NCI-H82 (cell line): ENCODE results near the gene PLXND1.

Experiments used
- DNase-seq: peaks from one replicate; lab custom pipeline; 2025; lab: John Stamatoyannopoulos, UW

Gene PLXND1

DNA sequence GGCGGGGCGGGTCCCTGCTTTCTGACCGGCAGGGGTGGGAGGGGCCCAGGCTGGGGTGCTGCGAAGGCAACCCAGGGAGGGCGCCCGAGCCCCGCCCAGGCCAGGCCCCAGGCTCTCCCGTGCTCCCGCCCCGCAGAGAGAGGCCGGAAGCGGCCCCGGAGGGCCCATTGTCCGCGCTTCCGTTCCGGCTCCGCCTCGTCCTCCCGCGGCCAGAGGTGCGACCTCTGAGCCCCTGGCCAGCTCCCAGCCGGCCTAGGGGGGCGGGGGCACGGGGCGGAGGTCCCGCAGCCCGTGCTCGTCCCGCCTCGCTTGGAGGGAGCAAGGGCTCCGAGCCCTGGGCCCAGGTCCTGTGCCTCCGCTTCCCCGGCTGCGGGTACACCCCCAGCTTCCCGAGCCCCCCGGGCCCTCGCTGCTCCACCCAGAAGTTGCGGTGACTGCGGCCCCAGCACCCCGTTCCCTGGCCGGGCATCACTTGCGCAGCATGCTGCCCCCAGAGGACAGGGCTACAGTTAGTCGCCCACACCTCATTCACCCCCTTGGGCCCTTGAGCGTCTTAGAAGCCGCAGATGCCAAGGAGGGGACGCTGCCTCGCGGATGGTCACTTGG lies 20.4 kb upstream of the PLXND1 start:
- peak; percentile 96 for DNase-seq

DNA sequence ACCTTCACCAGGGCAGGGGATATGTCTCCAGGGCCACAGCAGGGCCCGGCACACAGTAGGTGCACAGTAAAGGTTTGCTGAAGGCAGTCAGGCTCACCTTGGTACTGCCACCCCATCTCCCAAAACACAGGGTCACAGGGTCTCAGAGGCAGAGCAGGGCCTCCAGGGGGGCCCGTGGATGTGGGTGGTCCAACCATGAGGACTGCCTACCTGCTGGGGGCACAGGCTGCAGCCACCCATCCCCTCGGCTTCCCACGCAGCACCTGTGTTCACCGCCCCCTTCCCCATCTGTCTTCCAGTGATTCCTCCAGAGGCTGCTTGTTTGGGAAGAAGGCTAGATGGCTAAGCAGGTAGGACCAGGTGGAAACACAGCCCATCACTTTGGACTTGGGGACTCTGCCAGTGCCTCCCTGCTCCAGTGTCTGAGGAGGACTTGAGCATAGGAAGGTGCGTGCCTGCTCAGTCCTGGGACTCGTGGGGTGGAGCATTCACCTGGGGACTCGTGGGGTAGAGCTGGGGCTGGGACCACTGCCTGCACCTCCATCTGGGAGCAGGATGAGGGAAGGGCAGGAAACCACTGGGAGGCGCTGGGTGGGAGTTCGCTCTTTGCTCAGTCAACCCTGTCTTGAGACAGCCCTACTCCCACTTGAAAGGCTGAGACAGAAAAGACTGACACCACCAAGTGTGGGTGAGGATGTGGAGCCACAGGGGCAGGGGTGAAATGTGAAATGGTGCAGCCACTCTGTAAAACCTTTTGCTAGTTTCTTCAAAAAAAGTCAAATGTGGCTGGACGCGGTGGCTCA lies 18.8 kb upstream of the PLXND1 start:
- peak; percentile 79 for DNase-seq

DNA sequence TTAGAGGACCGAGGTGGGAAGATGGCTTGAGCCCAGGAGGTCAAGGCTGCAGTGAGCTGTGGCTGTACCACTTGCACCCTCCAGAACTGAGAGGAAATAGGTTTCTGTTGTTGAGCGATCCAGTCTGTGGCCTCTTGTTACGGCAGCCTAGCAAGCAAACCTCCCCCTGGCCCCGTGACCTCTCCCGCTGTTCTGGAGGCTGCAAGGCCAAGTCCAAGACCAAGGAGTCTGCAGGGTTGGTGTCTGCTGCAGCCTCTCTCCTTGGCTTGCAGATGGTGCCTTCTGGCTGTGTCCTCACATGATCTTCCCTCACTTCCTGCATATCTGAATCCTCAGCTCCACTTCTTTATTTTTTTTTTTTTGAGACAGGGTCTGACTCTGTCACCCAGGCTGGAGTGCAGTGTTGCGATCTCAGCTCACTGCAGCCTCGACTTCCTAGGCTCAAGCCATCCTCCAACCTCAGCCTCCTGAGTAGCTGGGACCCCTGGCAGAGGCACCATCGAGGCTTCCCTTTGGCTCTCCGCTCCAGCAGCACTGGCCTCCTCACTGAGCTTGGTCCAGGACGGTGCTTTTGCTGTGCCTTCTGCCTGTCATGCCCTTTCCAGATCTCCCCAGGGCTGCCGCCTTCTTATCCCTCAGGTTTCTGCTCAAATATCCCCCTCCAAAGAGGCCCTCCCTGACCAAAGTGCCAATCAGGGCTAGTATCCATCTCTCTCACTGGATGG lies 18.0 kb upstream of the PLXND1 start:
- DNase-seq = peak; percentile 32

DNA sequence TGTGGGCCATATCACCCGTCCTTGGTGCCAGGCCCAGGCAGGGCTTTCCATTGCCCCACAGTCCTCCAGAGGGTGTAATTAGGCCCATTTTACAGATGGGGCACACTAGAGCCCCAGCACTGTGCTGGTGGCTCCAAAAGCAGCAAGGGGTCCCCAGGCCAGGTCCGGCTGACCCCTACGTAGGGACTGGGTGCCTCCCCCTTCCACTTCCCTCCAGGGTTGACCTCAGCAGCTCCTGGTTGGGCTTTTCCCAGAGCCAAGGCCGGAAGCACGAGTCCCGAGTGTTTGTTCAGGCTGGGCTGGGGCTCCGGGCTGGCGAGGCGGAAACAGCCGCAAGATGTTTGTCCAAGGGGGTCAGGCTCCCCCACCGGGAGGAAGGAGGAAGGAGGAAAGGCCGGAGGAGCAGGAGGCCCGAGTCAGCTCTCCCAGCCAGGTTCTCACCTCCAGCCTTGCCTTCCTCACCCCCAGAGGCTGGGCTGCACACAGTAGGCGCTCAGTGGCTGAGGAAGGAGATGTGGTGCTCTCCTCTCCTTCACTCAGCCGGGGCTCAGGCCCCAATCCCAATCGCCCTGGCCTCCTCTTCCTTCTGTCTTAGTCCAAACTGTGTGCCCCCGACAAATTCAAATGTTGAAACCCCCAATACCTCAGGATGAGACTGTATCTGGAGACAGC lies 17.1 kb upstream of the PLXND1 start:
- DNase-seq = no peak

DNA sequence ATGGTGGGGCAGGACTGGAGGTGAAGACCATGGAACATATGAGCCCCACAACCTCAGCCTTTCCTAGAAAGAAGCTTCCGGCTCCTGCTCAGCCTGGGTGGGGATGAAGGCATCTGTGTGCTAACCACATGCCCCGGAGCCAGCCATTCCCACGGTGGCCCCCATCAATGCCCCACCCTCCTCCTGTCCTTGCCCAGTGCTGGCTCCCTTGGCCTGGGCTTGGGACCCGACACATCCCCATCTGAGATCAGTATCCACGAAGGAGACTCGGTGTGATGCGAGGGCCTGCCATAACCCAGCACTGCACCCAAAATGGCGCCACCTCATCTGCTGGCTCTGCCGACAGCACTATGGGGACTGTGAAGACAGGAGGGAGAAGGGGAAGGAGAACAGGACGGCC lies 16.5 kb upstream of the PLXND1 start:
- no peak for DNase-seq

DNA sequence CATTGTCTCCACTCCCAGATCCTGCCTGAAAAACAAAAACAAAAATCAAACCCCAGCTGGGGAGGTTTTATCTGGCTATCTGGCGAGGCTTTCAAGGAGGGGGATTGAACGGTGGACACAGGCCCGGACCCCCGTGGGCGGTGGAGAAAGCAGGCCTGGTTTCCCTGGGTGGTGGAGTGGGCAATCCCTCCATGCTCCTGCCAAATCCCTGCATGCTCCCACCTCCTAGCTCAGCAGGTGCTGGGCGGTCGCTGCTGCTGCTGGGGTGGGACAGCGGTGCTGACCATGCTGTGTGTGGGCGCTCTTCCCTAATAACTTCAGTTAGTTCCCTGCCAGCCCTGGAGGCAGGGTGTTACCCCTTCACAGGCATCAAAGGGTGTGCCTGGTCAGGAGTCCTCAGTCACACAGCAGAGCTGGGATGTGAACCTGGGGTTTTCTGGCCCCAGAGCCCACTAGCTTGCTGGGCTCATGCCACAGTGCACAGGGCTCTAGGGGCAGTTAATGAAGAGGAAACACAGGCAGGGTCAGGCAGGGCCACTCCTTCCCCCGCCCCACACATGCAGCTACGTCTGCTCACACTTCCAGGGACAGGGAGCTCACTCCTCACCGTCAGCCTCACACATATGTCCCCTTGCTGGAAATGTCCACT lies 15.9 kb upstream of the PLXND1 start:
- no peak for DNase-seq

DNA sequence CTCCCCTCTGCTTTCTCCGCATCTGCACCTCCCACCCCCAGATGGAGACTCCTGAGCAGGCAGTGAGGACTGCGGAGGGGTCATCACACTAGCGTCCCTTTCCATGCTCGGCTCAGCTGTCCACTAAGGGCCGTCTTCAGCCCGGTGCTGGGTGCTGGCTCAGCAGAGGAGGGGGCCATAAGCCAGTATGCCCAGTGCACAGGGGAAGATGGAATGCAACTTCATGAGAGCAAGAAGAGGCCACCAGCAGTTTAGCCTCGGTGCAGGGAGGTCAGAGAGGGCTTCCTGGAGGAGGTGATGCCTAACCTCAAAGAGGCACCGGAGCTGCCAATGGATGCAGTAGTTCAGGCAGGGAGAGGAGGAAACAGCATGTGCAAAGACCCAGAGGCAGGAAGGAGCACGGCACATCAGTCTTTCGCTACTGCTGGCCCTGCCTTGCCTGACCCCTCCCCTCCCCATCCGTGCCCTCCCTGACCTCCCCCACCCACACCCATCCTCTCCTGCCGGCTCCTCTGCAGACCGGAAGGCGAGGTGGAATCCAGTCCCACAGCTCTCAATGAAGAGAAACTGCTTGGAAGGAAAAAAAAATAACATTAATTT lies 15.2 kb upstream of the PLXND1 start:
- no peak for DNase-seq

DNA sequence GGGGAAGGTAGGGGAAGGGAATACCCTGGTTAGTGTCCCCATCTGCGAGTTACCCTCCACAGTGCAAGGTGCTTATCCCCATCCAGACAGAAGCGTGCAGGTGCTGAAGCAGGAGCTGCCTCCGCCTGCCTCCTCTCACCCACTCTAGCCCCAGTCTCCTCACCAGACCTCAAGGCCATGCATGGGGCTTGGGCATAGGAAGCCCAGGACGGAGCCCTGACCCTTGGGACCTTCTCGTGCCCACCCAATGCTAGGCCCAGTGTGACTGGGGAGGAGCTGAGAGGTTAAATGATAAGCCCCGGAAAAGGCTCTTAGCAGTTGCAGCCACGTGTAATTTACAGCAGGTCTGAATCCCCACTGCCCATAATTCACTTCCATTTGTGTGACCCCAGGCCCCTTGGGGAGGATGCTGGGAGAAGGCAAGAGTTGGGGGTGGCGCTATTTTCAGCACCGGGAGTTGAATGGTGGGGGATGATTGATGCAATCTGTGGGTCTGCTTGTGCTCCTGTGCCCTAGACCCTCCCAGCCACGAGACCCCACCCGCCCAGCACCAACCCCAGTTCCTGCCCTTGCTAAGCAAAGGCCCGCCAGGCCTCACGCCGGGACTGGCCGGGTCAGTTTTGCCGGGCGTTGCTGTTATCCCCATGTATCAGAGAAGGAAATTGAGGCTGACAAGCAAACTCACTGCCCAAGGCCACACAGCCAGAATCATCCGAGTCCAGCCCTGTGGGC lies 14.5 kb upstream of the PLXND1 start:
- DNase-seq = no peak

DNA sequence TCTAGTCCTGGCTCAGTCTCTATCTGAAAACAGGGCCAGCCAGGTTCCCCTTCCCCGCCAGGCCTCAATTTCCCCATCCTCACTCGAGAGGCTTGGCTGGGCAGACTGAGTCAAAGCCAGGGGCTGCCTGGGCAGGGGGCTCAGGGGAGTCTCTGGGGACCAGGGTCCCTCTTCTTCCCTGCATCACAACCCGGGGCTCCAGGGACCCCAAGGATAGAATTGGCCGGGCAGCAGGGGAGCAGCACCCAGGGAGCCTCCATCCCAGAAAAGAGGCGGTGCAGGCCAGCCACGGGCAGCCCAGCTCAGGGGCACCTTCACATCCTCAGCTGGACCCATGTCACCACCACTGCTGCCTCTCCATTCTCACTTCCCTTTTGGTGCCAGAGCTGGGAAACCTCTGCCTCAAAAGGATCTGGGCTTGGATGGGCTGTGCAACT lies 13.3 kb upstream of the PLXND1 start:
- DNase-seq = no peak

DNA sequence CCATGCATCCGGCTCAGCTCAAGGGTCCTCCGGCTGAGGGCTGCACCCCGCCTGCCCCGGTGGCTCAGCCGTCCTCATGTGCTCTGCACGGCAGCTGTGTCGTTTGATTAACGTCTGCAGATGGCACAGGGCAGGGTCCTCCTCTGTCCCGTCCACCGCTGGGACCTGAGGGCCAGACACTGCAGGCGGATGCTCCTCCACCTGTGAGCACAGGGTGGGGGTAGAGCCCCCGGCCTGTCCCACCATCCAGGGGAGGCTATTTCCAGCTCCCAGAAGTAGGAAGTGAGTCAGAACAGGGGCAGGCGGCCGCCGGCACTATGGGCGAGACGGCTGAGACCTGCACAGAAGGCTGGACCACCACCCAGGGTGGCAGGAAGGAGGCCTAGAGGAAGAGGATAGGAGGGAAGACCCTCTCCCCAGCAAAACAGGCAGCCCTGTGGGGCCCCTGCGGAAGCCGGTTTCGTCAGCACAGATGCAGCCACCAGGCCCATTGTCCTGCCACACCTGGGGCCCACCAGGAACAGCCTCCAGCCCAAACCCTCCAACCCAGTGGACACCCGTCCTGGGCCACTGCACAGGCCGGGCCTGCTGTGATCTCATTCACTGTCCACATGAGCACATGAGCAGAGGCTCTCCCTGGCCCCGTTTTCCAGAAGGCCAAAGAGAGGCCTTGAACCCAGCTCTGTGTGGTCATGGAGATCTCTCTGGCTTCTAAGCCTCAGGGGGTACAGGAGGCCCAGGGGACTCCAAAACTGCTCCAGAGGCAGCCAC lies 12.6 kb upstream of the PLXND1 start:
- no peak for DNase-seq

DNA sequence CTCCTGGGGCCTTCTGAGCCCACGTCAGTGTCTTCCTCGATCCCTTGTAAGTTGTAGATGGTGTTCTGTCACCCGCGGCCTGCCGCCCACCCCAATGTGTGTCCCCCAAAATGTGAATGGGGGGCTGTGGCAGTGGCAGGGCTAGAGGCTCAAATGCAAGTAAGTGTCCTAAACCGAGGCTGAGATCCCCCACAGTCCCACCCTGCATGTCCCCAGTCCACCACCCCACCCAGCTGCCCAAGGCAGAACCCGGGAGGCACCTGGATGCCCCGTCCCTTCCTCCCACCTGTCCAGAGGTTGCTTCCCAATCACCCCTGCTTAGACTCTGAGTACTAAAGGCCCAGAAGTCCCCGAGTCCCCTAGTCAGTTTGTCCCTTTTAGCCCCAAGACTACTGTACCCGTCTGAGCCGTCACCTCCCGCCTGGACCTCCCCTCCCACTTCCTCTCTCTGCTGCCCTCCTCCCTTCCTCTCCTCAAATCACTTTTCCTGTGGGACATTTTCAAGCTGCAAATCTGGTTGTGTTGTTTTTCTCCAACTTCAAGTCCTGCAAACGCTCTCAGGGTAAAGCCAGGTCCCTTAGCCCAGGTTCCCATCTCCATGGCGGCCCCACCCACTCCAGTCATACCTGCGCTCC lies 11.8 kb upstream of the PLXND1 start:
- no peak for DNase-seq

DNA sequence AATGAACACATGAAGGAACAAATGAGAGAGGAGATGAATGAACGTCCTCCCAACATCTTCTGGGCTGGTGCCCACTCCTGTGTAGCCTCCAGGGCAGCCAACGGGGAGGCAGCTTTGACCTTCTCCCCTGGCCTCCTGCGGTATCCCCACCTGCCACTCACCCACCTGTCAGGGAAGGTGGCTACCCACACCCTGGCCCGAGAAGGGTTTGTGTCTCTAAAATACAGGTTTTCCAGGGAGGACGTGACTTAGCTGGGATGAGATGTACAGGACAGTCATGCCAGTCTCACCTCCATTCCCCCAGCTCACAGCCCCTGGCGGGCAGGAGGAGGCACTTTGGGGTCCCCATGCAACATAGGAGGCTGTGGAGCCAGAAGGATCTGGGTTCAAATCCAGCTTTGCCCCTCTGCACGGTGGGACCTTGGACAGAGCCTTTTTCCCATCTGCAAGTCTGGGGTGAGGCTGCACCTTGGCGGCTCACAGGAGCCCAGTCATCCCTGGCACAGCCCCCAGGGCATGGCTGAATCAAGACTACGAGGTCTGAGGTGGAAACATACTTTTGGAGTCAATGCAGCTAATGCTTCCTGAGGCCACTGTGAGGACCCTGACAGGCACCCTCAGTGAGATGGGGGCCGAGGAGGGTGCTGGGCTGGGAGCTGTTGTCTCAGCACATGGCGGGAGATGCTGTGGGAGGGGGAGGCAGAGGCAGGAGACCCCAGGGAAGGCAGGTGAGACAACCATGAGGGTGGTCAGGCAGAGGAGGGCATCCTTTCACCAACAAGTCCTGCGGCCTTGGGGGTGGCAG lies 11.1 kb upstream of the PLXND1 start:
- no peak for DNase-seq

DNA sequence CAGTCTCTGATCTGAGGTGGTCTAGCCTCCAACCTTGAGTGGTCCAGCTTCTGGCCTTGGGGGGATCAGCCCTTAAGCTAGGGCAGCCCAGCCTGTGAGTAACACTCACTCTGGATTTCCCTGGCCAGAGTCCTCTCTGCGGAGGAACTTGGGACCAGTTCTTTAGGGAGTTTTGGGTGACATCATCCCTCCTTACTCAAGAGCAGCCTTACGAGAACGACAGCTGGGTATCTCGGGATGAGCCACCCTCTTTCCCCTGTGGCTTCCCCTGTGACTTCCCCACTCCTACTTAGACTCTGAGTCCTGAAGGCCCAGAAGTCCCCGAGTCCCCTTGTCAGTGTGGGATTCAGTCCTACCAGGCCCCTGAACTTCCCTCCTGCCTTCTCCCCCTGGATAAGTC lies 10.2 kb upstream of the PLXND1 start:
- DNase-seq = no peak

DNA sequence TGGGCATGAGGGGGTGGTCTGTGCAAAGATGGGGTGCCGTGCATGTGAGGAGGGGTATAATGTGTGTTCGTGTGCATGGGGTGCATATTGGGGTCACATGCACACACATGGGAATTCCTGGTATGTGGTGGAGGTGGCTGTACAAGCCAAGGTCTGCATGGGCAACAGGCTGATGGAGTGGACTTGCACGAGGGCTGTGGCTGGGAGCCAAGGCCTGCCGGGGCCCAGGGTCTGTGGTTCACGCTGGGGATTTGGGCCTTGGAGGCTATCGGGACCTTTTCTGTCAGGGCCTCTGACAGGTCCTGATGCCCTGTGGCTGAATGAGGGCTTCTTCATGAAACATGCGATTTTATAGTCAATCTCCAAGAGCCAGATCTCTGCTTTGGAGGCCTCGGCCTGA lies 9.8 kb upstream of the PLXND1 start:
- DNase-seq = no peak

DNA sequence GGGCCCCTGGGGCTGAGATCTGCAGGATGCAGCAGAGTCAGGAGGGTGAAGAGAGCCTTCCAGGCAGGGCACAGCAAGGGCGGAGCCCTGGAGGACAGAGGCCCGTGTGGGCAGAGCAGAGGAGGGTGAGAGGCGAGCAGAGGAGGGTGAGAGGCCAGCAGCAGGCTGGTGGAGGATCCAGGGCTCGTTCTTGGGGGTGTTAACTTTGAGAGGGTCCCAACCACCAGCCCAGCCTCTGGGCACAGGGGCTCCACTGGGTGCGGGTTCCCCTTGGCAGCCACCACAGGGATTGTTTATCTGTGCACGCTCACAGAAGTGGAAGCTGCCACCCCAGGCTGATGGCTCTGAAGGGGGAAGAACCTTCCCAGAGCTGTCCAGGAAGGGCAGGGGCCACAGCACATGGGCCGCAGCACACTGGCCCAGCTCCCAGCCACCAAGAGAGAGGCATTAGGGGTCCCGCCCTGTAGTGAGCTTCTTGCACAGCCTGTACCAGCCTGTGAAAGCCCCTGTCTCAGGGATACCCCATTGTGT lies 9.3 kb upstream of the PLXND1 start:
- no peak for DNase-seq

DNA sequence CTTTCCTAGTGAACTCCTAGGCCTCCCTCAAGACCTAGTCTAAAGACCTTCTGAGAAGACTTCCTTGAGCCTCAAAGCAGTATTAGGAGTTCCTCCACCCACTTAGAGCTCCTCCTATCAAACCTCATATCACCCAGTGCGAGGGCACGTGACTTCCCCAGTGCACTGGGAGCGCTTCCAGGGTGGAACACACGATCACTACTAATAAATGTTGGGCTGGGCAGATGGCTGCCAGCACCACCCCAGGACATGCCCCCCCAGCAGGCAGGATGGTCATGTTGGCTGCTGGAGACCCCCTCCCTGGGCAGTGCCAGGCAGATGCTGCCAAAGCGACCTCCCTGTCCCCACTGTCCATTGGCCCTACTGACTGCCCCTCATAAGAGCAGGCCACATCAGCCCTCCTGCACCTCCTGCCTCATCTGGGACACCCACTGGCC lies 8.5 kb upstream of the PLXND1 start:
- DNase-seq = no peak

DNA sequence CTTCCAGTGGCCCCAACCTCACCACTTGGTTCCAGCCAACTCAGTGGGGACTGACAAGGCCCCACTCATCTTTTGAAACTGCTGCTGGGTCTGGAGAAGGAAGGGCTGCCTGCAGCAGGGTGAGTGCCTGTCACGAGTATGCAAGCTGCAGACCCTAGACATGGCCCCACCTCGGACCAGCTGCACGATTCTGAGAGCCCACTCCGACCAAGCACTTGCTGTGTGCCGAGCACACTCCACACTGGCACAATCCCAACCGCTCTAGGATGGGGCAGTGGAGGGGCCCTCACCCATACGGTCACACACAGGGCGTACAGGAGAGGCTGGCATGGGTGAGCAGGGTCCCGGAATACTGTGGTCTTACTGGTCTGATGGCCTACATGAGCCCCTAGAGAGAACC lies 8.0 kb upstream of the PLXND1 start:
- DNase-seq = no peak

DNA sequence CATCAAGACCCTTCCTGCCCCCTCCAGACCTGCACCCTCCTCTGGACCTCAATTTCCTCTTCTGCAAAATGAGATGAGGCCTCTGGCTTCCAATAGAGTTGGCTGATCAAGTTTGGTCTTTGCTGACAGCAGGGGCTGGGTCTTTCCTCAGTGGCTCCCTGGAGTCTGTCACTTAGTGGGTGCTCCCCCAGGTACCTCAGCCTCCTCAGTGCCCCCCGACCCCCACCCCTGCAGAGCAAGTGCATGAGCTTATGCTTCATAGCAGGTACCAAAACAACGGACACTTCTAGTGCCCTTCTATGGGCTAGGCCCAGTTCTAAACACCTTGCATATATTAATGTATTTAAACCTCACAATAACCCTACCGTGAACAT lies 6.9 kb upstream of the PLXND1 start:
- no peak for DNase-seq
